D721Med (cell line): ENCODE results near the gene SDK1.

Experiments
- DNase-seq: peaks from one replicate; pipeline ENCODE4 v3.0.0; 2011; ENCODE audit warnings: low spot score; ENCODE audit not compliant: insufficient read length
- FAIRE-seq: peaks from 2 replicates; lab custom pipeline; 2011; peaks lifted over from hg19 to GRCh38; lab: Jason Lieb, UNC
- CTCF ChIP-seq: IDR thresholded peaks from 2 replicates; pipeline ENCODE4 v1.5.1; 2012; ENCODE audit warnings: mild to moderate bottlenecking, control low read depth; ENCODE audit not compliant: insufficient read depth; ENCODE audit errors: missing control alignments

SDK1 gene

GRCh38 chr7:3781607-3782006 lies 480.6 kb downstream of the SDK1 start:
- no peak for FAIRE-seq
- no peak for TF ChIP-seq CTCF
- DNase-seq, result no peak

GRCh38 chr7:3787717-3788264 lies 486.7 kb downstream of the SDK1 start:
- DNase-seq, result no peak
- TF ChIP-seq CTCF, result no peak
- no peak for FAIRE-seq

- DNase-seq (no peak), FAIRE-seq (no peak)
- no peak for TF ChIP-seq CTCF
These were observed 489.8 kb downstream of the SDK1 start for GRCh38 chr7:3790803-3791202.

- DNase-seq (no peak), FAIRE-seq (no peak)
- TF ChIP-seq CTCF, result no peak
These were observed 490.3 kb downstream of the SDK1 start for GRCh38 chr7:3791327-3791726.

GRCh38 chr7:3795141-3795540 lies 494.1 kb downstream of the SDK1 start:
- no peak for DNase-seq
- no peak for TF ChIP-seq CTCF
- FAIRE-seq, result no peak

GRCh38 chr7:3795781-3796180 lies 494.7 kb downstream of the SDK1 start:
- FAIRE-seq (no peak), DNase-seq (no peak)
- TF ChIP-seq CTCF, result no peak

- no peak for DNase-seq
- no peak for FAIRE-seq
These were observed 504.1 kb downstream of the SDK1 start for GRCh38 chr7:3805151-3805550.

More at GRCh38 chr7:3805151-3805550, 504.1 kb downstream of the SDK1 start:
- TF ChIP-seq CTCF, result no peak
